ENCODE data around the gene PLAAT4. TPM values are rescaled to one million over a fixed set of nuclear protein-coding genes. Genes with fewer than 3 reads are reported as not detected.

PLAAT4 gene
- total RNA-seq, 1 donor from 2014 or later = not detected

GRCh38 chr11:63491636-63492372, 44.8 kb upstream of the PLAAT4 start:
- Mint-ChIP-seq H3K9me3 (ENCODE audit: unreplicated experiment) (no peaks in the 10 kb centered on the region), H3K27ac (ENCODE audit: unreplicated experiment) (no peak overlapping the region), H3K27me3 (ENCODE audit: unreplicated experiment) (peaks cover 3% of the 10 kb centered on the region), H3K4me1 (ENCODE audit: unreplicated experiment) (peaks cover 14% of the 10 kb centered on the region), H3K4me3 (ENCODE audit: unreplicated experiment) (peak overlapping the region; percentile 32), H3K36me3 (ENCODE audit: low read depth, unreplicated experiment) (no peaks in the 10 kb centered on the region)
- no peak for DNase-seq (ENCODE audit: low spot score)
- TF ChIP-seq CTCF (IDR thresholded peaks at IDR 0.05; ENCODE audit: unreplicated experiment) = no peak

GRCh38 chr11:63492441-63492840, 44.2 kb upstream of the PLAAT4 start:
- Mint-ChIP-seq H3K36me3 (ENCODE audit: low read depth, unreplicated experiment) (no peaks in the 10 kb centered on the region), H3K27me3 (ENCODE audit: unreplicated experiment) (peaks cover 3% of the 10 kb centered on the region), H3K4me1 (ENCODE audit: unreplicated experiment) (peaks cover 14% of the 10 kb centered on the region), H3K9me3 (ENCODE audit: unreplicated experiment) (no peaks in the 10 kb centered on the region), H3K4me3 (ENCODE audit: unreplicated experiment) (no peak overlapping the region), H3K27ac (ENCODE audit: unreplicated experiment) (no peak overlapping the region)
- no peak for TF ChIP-seq CTCF (IDR thresholded peaks at IDR 0.05; ENCODE audit: unreplicated experiment)
- no peak for DNase-seq (ENCODE audit: low spot score)

- no peaks in the 10 kb centered on the region for H3K36me3 Mint-ChIP-seq (ENCODE audit: low read depth, unreplicated experiment)
- no peak overlapping the region for H3K4me3 Mint-ChIP-seq (ENCODE audit: unreplicated experiment)
- TF ChIP-seq CTCF (IDR thresholded peaks at IDR 0.05; ENCODE audit: unreplicated experiment) = no peak
- no peak for DNase-seq (ENCODE audit: low spot score)
- H3K4me1 Mint-ChIP-seq (ENCODE audit: unreplicated experiment) = peaks cover 14% of the 10 kb centered on the region
- no peaks in the 10 kb centered on the region for H3K9me3 Mint-ChIP-seq (ENCODE audit: unreplicated experiment)
- H3K27ac Mint-ChIP-seq (ENCODE audit: unreplicated experiment) = no peak overlapping the region
- H3K27me3 Mint-ChIP-seq (ENCODE audit: unreplicated experiment) = peaks cover 3% of the 10 kb centered on the region
These were observed 43.5 kb upstream of the PLAAT4 start for GRCh38 chr11:63493127-63493526.

DNA sequence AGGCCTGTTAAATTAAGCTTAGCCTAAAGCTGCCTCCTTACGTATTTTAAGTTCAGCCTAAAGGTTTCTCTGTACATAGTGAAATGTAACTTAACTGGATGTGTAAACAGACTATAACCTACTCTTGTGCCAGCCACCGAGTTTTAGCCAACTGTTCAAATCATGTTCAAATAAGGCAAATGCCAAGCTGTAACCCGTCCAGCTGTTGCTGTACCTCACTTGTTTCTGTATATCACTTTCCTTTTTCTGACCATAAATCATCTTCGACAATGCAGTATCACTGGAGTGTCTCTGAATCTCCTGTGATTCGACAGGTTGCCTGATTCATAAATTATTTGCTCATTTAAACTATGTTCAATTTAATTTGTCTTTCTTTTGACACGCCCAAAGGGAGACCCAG, 41.6 kb upstream of the PLAAT4 start:
- Mint-ChIP-seq H3K4me1 (ENCODE audit: unreplicated experiment) (peaks cover 9% of the 10 kb centered on the region), H3K27me3 (ENCODE audit: unreplicated experiment) (peaks cover 2% of the 10 kb centered on the region), H3K4me3 (ENCODE audit: unreplicated experiment) (no peak overlapping the region), H3K36me3 (ENCODE audit: low read depth, unreplicated experiment) (peaks cover 4% of the 10 kb centered on the region), H3K27ac (ENCODE audit: unreplicated experiment) (no peak overlapping the region), H3K9me3 (ENCODE audit: unreplicated experiment) (peaks cover 4% of the 10 kb centered on the region)
- no peak for DNase-seq (ENCODE audit: low spot score)
- no peak for TF ChIP-seq CTCF (IDR thresholded peaks at IDR 0.05; ENCODE audit: unreplicated experiment)

GRCh38 chr11:63499874-63500273, 36.7 kb upstream of the PLAAT4 start:
- Mint-ChIP-seq H3K27ac (ENCODE audit: unreplicated experiment) (no peak overlapping the region), H3K36me3 (ENCODE audit: low read depth, unreplicated experiment) (peaks cover 15% of the 10 kb centered on the region), H3K4me3 (ENCODE audit: unreplicated experiment) (no peak overlapping the region), H3K9me3 (ENCODE audit: unreplicated experiment) (peaks cover 13% of the 10 kb centered on the region), H3K4me1 (ENCODE audit: unreplicated experiment) (peaks cover 16% of the 10 kb centered on the region), H3K27me3 (ENCODE audit: unreplicated experiment) (peaks cover 5% of the 10 kb centered on the region)
- TF ChIP-seq CTCF (IDR thresholded peaks at IDR 0.05; ENCODE audit: unreplicated experiment) = no peak
- DNase-seq (ENCODE audit: low spot score) = no peak
